HG02852 (cell line): Measurements from ENCODE around the gene SAMD3.
"Not testable (repeated sequence)": the region's sequence is repeated elsewhere in the genome, so short reads cannot be mapped to it uniquely, and the experiment has no call there.

ENCODE experiments used
- ATAC-seq: cut with Tn5 transposase; IDR thresholded peaks from one replicate; pipeline ENCODE4 v1.9.1; 2021; ENCODE audit warnings: mild to moderate bottlenecking, moderate library complexity; ENCODE audit not compliant: unreplicated experiment

Gene SAMD3

GRCh38 chr6:130182466-130182865 is 40.3 kb downstream of the SAMD3 start:
- no peak for ATAC-seq

GRCh38 chr6:130178692-130179091 is 44.1 kb downstream of the SAMD3 start:
- no peak for ATAC-seq

GRCh38 chr6:130176378-130176777 is 46.4 kb downstream of the SAMD3 start:
- ATAC-seq = no peak

GRCh38 chr6:130173377-130174004 is 49.3 kb downstream of the SAMD3 start:
- ATAC-seq = not testable (repeated sequence)

GRCh38 chr6:130170160-130170559 is 52.6 kb downstream of the SAMD3 start:
- not testable (repeated sequence) for ATAC-seq

GRCh38 chr6:130167655-130168054 is 55.1 kb downstream of the SAMD3 start:
- no peak for ATAC-seq

- no peak for ATAC-seq
Measured at GRCh38 chr6:130164251-130164650, 58.5 kb downstream of the SAMD3 start.

- no peak for ATAC-seq
Measured at GRCh38 chr6:130163266-130163665, 59.5 kb downstream of the SAMD3 start.

GRCh38 chr6:130162421-130162820 is 60.3 kb downstream of the SAMD3 start:
- ATAC-seq = no peak

- ATAC-seq = no peak
Measured at GRCh38 chr6:130161683-130162404, 60.9 kb downstream of the SAMD3 start.

- no peak for ATAC-seq
Measured at GRCh38 chr6:130159956-130160355, 62.8 kb downstream of the SAMD3 start.

GRCh38 chr6:130158548-130158947 is 64.2 kb downstream of the SAMD3 start:
- no peak for ATAC-seq

GRCh38 chr6:130158056-130158455 is 64.7 kb downstream of the SAMD3 start:
- no peak for ATAC-seq

GRCh38 chr6:130156908-130157307 is 65.8 kb downstream of the SAMD3 start:
- ATAC-seq = no peak

- ATAC-seq = no peak
Measured at GRCh38 chr6:130152908-130153510, 69.7 kb downstream of the SAMD3 start.

- no peak for ATAC-seq
Measured at GRCh38 chr6:130150906-130151305, 71.8 kb downstream of the SAMD3 start.

- not testable (repeated sequence) for ATAC-seq
Measured at GRCh38 chr6:130149016-130149415, 73.7 kb downstream of the SAMD3 start.

- no peak for ATAC-seq
Measured at GRCh38 chr6:130148181-130148580, 74.6 kb downstream of the SAMD3 start.

- ATAC-seq = no peak
Measured at GRCh38 chr6:130147111-130147510, 75.6 kb downstream of the SAMD3 start.

- no peak for ATAC-seq
Measured at GRCh38 chr6:130143709-130144108, 79.0 kb downstream of the SAMD3 start.

GRCh38 chr6:130140084-130140483 is 82.7 kb downstream of the SAMD3 start:
- no peak for ATAC-seq

GRCh38 chr6:130138909-130139242 is 83.9 kb downstream of the SAMD3 start:
- ATAC-seq = peak; percentile 38
